ENCODE measurements around the gene TEK. TPM values are rescaled to one million over a fixed set of nuclear protein-coding genes. Genes with fewer than 3 reads are reported as not detected.
"Not testable (repeated sequence)": the region's sequence is repeated elsewhere in the genome, so short reads cannot be mapped to it uniquely, and the experiment has no call there.

TEK gene
- total and polyA plus RNA-seq, 3 experiments from 2014 or later, result not detected

DNA sequence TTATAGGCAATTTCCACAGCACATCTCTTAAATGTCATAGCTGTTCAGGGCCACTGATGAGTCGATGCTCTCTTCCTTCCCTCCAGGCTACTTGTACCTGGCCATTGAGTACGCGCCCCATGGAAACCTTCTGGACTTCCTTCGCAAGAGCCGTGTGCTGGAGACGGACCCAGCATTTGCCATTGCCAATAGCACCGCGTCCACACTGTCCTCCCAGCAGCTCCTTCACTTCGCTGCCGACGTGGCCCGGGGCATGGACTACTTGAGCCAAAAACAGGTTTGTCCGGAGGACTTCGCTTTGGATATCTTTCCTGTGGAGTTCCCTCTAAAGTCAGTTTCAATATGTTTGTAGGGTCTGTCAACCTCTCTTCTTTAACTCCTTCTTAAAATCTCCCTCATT is 103.6 kb downstream of the TEK start:
- Mint-ChIP-seq H3K36me3 (no peaks in the 10 kb centered on the region), H3K9me3 (no peaks in the 10 kb centered on the region), H3K4me1 (no peaks in the 10 kb centered on the region), H3K4me3 (no peak overlapping the region), H3K27ac (no peak overlapping the region), H3K27me3 (peaks cover 1 to 4% of the 10 kb centered on the region in 2 donors)
- DNase-seq, result no peak
- ChIA-PET CTCF (no interaction called here), POLR2A (no interaction called here)
- Histone ChIP-seq H3K4me1 (ENCODE audit: insufficient read depth, low read length) (no peaks in the 10 kb centered on the region), H3K9me3 (ENCODE audit: low read length) (no peaks in the 10 kb centered on the region), H3K4me3 (ENCODE audit: low read length) (no peak overlapping the region), H3K36me3 (ENCODE audit: insufficient read depth, low read length) (no peaks in the 10 kb centered on the region), H3K27me3 (ENCODE audit: insufficient read depth, low read length, poor library complexity, severe bottlenecking) (no peaks in the 10 kb centered on the region), H3K27ac (ENCODE audit: low read depth, low read length) (no peak overlapping the region)

DNA sequence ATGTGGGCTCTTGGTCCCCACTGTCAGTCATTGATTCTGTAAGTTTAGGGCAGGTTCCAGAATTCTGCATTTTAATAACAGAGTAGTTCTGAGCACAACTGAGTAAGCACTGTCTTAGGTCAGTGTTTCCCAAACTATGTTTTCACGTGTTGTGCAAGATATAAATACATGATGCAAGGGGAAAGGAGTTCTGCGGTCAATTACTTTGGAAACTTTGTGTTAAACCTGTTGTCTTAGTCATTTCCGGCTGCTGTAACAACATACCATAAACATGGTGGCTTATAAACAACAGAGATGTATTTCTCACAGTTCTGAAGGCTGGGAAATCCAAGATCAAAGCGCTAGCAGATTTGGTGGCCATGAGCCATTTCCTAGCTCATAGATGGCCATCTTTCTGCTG is 118.2 kb downstream of the TEK start:
- H3K4me1 ChIP-seq (ENCODE audit: insufficient read depth, low read length), result no peaks in the 10 kb centered on the region
- CTCF ChIA-PET, result no interaction called here
- Mint-ChIP-seq H3K4me1 (no peaks in the 10 kb centered on the region), H3K9me3 (peaks cover 0 to 13% (median 3%) of the 10 kb centered on the region in 5 donors), H3K27ac (no peak overlapping the region), H3K27me3 (no peaks in the 10 kb centered on the region), H3K4me3 (no peak overlapping the region), H3K36me3 (no peaks in the 10 kb centered on the region)
- POLR2A ChIA-PET, result no interaction called here
- H3K36me3 ChIP-seq (ENCODE audit: insufficient read depth, low read length), result no peaks in the 10 kb centered on the region
- H3K4me3 ChIP-seq (ENCODE audit: low read length), result no peak overlapping the region
- DNase-seq, result no peak
- no peaks in the 10 kb centered on the region for H3K27me3 ChIP-seq (ENCODE audit: insufficient read depth, low read length, poor library complexity, severe bottlenecking)
- no peak overlapping the region for H3K27ac ChIP-seq (ENCODE audit: low read depth, low read length)
- no peaks in the 10 kb centered on the region for H3K9me3 ChIP-seq (ENCODE audit: low read length)

DNA sequence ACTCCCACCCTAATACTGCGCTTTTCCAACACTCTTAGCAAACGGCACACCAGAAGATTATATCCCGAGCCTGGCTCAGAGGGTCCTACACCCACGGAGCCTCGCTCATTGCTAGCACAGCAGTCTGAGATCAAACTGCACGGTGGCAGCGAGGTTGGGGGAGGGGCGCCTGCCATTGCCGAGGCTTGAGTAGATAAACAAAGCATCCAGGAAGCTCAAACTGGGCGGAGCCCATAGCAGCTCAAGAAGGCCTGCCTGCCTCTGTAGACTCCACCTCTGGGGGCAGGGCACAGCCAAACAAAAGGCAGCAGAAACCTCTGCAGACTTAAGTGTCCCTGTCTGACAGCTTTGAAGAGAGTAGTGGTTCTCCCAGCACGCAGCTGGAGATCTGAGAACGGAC is 130.6 kb downstream of the TEK start:
- H3K27me3 ChIP-seq (ENCODE audit: insufficient read depth, low read length, poor library complexity, severe bottlenecking); H3K36me3 Mint-ChIP-seq; H3K27ac ChIP-seq (ENCODE audit: low read depth, low read length); H3K4me1 Mint-ChIP-seq; H3K4me3 Mint-ChIP-seq; DNase-seq; H3K27ac Mint-ChIP-seq; CTCF ChIA-PET; H3K36me3 ChIP-seq (ENCODE audit: insufficient read depth, low read length); H3K4me3 ChIP-seq (ENCODE audit: low read length); H3K9me3 ChIP-seq (ENCODE audit: low read length); H3K27me3 Mint-ChIP-seq; POLR2A ChIA-PET; H3K4me1 ChIP-seq (ENCODE audit: insufficient read depth, low read length): not testable (repeated sequence)
- H3K9me3 Mint-ChIP-seq, result peaks cover 2 to 17% (median 4%) of the 10 kb centered on the region in 5 donors

DNA sequence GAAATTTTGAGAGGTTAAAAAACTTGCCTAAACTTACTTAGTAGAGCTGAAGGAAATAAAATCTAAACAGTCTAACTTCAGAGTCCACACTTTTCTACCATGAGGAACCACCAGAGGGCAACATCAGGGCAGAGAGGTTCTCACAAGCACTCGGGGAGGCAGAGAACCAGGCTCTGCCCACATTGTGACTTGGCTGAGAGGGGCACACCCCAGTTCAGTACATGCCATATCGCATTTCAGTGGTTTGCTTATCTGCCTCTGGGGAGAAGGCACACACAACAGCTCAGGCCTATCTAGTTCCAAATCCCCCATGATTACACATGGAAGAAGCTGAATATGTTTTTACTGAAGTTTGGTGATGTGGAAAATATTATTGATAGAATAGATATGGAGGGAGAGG is 138.7 kb downstream of the TEK start:
- H3K36me3 ChIP-seq (ENCODE audit: insufficient read depth, low read length), result no peaks in the 10 kb centered on the region
- no peak overlapping the region for H3K27ac Mint-ChIP-seq
- ChIA-PET POLR2A (no interaction called here), CTCF (no interaction called here)
- no peak overlapping the region for H3K4me3 ChIP-seq (ENCODE audit: low read length)
- H3K9me3 Mint-ChIP-seq, result peaks cover 0 to 4% (median 2%) of the 10 kb centered on the region in 5 donors
- H3K27ac ChIP-seq (ENCODE audit: low read depth, low read length), result no peak overlapping the region
- no peaks in the 10 kb centered on the region for H3K4me1 Mint-ChIP-seq
- H3K9me3 ChIP-seq (ENCODE audit: low read length), result no peaks in the 10 kb centered on the region
- H3K27me3 Mint-ChIP-seq, result peaks cover 2 to 6% of the 10 kb centered on the region in 2 donors
- no peak for DNase-seq
- H3K4me1 ChIP-seq (ENCODE audit: insufficient read depth, low read length), result no peaks in the 10 kb centered on the region
- H3K4me3 Mint-ChIP-seq, result no peak overlapping the region
- no peaks in the 10 kb centered on the region for H3K36me3 Mint-ChIP-seq
- H3K27me3 ChIP-seq (ENCODE audit: insufficient read depth, low read length, poor library complexity, severe bottlenecking), result no peaks in the 10 kb centered on the region

DNA sequence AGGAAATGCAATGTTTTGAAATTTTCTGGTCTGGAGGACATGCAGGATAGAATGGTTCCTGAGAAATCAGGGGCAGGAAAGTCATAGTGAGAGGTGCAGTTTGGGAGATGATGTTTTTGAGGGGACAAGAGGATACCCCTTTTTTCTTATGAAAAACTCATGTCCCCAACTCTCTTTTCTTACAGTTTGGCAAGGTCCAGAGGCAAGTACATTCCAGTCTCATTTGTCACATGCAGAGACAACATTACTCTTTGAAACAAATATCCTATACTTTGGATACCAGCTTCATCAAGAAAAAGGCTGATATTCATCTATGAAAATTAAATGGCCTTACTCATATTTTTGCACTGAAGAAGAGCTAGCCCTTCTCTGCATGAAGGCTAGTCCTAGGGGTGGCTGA is 139.7 kb downstream of the TEK start:
- Histone ChIP-seq H3K4me1 (ENCODE audit: insufficient read depth, low read length) (no peaks in the 10 kb centered on the region), H3K27me3 (ENCODE audit: insufficient read depth, low read length, poor library complexity, severe bottlenecking) (no peaks in the 10 kb centered on the region), H3K4me3 (ENCODE audit: low read length) (no peak overlapping the region), H3K36me3 (ENCODE audit: insufficient read depth, low read length) (no peaks in the 10 kb centered on the region), H3K9me3 (ENCODE audit: low read length) (no peaks in the 10 kb centered on the region), H3K27ac (ENCODE audit: low read depth, low read length) (no peak overlapping the region)
- no peaks in the 10 kb centered on the region for H3K4me1 Mint-ChIP-seq
- H3K9me3 Mint-ChIP-seq, result peaks cover 0 to 5% (median 0%) of the 10 kb centered on the region in 5 donors
- no peak overlapping the region for H3K4me3 Mint-ChIP-seq
- POLR2A ChIA-PET, result no interaction called here
- CTCF ChIA-PET, result no interaction called here
- no peak for DNase-seq
- H3K27ac Mint-ChIP-seq, result no peak overlapping the region
- peaks cover 5 to 6% of the 10 kb centered on the region in 2 donors for H3K27me3 Mint-ChIP-seq
- no peaks in the 10 kb centered on the region for H3K36me3 Mint-ChIP-seq

DNA sequence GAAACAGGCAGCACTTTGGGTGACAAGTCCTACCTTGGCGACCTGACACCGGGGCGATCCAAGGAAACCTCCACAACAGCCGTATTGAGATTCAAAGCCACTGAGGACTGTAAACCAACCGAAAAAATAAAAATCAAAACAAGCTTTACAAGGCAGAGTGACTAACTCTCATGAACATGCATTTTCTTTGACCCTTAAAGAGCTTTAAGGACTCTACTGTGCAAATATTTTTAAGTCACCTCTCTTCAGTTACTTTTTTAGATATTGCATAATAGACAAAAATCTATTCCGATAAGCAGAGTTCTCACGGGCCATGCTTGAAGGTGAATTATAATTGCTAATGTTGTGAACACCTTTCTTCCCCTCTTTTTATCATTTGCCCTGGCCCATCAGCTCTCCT is 149.6 kb downstream of the TEK start:
- DNase-seq, result no peak
- no peaks in the 10 kb centered on the region for H3K36me3 Mint-ChIP-seq
- Histone ChIP-seq H3K27me3 (ENCODE audit: insufficient read depth, low read length, poor library complexity, severe bottlenecking) (no peaks in the 10 kb centered on the region), H3K4me3 (ENCODE audit: low read length) (no peak overlapping the region), H3K4me1 (ENCODE audit: insufficient read depth, low read length) (no peaks in the 10 kb centered on the region), H3K36me3 (ENCODE audit: insufficient read depth, low read length) (no peaks in the 10 kb centered on the region), H3K27ac (ENCODE audit: low read depth, low read length) (no peak overlapping the region), H3K9me3 (ENCODE audit: low read length) (no peaks in the 10 kb centered on the region)
- no peak overlapping the region for H3K4me3 Mint-ChIP-seq
- peaks cover 0 to 3% (median 0%) of the 10 kb centered on the region in 5 donors for H3K9me3 Mint-ChIP-seq
- ChIA-PET POLR2A (no interaction called here), CTCF (interaction anchor here (1.4 kb wide), 1 partner anchor 18 kb away, joined by 3 read pairs; no protein-coding TSS in a partner anchor)
- no peaks in the 10 kb centered on the region for H3K4me1 Mint-ChIP-seq
- H3K27ac Mint-ChIP-seq, result no peak overlapping the region
- H3K27me3 Mint-ChIP-seq, result peaks cover 0 to 2% of the 10 kb centered on the region in 2 donors

DNA sequence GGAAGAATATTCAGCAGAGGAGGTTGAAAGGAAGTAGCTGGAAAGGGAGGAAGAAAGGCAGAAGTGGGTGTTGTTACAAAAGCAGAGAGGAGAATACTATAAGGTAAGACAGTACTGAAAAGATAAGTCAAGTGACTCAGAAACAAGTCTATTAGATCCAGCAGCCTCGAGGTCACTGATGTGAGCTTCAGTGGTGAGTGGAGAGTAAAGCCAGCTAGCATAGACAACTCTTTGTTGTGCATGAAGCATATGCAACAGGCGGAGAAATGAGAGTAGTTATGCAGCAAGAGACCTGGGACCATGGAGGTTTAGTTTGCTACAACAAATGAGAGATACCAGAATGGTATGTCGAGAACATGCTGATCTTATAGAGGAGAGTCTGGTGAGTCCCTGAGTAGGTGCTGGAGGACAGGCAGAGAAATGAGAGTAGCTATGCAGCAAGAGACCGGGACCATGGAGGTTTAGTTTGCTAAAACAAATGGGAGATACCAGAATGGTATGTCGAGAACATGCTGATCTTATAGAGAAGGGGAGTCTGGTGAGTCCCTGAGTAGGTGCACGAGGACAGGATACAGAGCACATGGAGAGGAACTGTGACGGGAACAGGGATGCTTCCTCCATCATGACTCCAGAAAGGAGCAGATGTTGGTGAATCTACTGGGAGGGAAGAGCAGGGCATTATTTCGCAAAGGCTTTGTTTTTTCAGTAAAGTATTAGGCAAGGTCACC is 151.9 kb downstream of the TEK start:
- Mint-ChIP-seq H3K36me3 (no peaks in the 10 kb centered on the region), H3K4me3 (no peak overlapping the region), H3K4me1 (no peaks in the 10 kb centered on the region), H3K27me3 (peaks cover 2 to 6% of the 10 kb centered on the region in 2 donors), H3K27ac (no peak overlapping the region), H3K9me3 (no peaks in the 10 kb centered on the region)
- POLR2A ChIA-PET, result no interaction called here
- no peak overlapping the region for H3K27ac ChIP-seq (ENCODE audit: low read depth, low read length)
- no peaks in the 10 kb centered on the region for H3K4me1 ChIP-seq (ENCODE audit: insufficient read depth, low read length)
- DNase-seq, result no peak
- no peaks in the 10 kb centered on the region for H3K9me3 ChIP-seq (ENCODE audit: low read length)
- no peak overlapping the region for H3K4me3 ChIP-seq (ENCODE audit: low read length)
- H3K27me3 ChIP-seq (ENCODE audit: insufficient read depth, low read length, poor library complexity, severe bottlenecking), result no peaks in the 10 kb centered on the region
- CTCF ChIA-PET, result no interaction called here
- no peaks in the 10 kb centered on the region for H3K36me3 ChIP-seq (ENCODE audit: insufficient read depth, low read length)

DNA sequence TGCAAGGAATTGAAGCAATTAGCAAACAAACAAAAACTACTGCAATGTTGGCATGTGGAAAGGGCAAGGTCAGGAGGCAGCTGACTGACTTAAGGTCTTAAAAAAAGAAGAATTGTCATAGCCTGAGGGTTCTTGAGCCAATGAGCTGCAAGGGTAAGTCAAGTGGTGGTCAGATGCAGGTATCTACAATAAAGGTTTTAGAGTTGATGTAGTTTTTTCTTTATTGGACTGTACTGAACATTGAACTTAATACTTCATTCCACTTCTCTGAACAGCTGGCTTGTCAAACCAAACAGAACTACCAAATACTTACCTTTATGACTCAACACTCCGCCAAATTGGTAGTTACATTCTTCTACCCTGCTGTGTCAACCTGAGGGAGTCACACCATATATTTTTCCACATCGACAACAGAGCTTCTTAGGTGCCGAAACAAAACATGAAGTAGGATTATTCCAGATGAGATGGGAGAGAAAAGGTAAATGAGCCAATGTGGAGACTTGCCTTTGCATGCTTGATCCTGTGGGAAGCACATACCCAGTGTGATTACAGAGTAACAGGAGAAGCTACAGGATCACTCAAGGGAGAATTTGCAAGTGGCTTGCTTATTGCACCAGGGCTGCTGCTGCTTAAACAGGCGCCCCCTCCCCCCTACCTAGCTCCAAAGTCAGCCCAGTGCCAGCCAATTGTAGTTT is 152.6 kb downstream of the TEK start:
- H3K27me3 ChIP-seq (ENCODE audit: insufficient read depth, low read length, poor library complexity, severe bottlenecking), result no peaks in the 10 kb centered on the region
- H3K4me1 ChIP-seq (ENCODE audit: insufficient read depth, low read length), result no peaks in the 10 kb centered on the region
- POLR2A ChIA-PET, result no interaction called here
- H3K36me3 Mint-ChIP-seq, result no peaks in the 10 kb centered on the region
- no peaks in the 10 kb centered on the region for H3K36me3 ChIP-seq (ENCODE audit: insufficient read depth, low read length)
- no peak overlapping the region for H3K27ac ChIP-seq (ENCODE audit: low read depth, low read length)
- H3K9me3 ChIP-seq (ENCODE audit: low read length), result no peaks in the 10 kb centered on the region
- no peak overlapping the region for H3K27ac Mint-ChIP-seq
- no peaks in the 10 kb centered on the region for H3K4me1 Mint-ChIP-seq
- H3K4me3 ChIP-seq (ENCODE audit: low read length), result no peak overlapping the region
- H3K4me3 Mint-ChIP-seq, result no peak overlapping the region
- CTCF ChIA-PET, result no interaction called here
- no peaks in the 10 kb centered on the region for H3K9me3 Mint-ChIP-seq
- DNase-seq, result no peak
- peaks cover 2 to 6% of the 10 kb centered on the region in 2 donors for H3K27me3 Mint-ChIP-seq
